Neural progenitor cell (in vitro differentiated cells): ENCODE data around the gene SPTBN2.

Experiments used
- EZH2 ChIP-seq: fragments of 200-600 bp; sonication (generic); IDR thresholded peaks from 2 replicates; pipeline ENCODE4 v1.6.1; 2017; ENCODE audit warnings: antibody characterized with exemption, mild to moderate bottlenecking, moderate library complexity
- TF ChIP-seq, protein P1 (sequence below): fragments of 200-600 bp; sonication (generic); IDR thresholded peaks from 2 replicates; pipeline ENCODE4 v1.5.1; 2017; ENCODE audit warnings: antibody characterized with exemption, mild to moderate bottlenecking

DNA sequence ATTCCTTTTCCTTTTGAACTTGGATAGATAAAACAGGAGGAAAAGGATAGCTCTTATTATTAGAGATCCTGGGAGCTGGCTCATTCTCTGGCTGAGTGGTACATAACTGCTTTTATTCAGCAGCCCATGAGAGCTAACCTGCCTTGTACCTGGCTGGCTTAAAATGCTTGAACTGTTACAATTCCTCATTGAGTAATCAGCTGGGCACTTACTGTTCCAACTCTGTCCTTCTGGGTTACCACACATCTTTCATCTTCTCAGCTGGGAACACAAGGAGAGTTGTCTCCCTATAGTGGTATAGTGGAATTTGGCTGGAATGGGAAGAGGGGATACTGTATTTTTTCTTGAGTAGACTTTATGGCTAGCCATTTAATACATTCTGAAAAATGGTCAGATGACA, 39.8 kb upstream of the SPTBN2 start:
- TF ChIP-seq, protein P1, sequence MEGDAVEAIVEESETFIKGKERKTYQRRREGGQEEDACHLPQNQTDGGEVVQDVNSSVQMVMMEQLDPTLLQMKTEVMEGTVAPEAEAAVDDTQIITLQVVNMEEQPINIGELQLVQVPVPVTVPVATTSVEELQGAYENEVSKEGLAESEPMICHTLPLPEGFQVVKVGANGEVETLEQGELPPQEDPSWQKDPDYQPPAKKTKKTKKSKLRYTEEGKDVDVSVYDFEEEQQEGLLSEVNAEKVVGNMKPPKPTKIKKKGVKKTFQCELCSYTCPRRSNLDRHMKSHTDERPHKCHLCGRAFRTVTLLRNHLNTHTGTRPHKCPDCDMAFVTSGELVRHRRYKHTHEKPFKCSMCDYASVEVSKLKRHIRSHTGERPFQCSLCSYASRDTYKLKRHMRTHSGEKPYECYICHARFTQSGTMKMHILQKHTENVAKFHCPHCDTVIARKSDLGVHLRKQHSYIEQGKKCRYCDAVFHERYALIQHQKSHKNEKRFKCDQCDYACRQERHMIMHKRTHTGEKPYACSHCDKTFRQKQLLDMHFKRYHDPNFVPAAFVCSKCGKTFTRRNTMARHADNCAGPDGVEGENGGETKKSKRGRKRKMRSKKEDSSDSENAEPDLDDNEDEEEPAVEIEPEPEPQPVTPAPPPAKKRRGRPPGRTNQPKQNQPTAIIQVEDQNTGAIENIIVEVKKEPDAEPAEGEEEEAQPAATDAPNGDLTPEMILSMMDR: no peak
- TF ChIP-seq EZH2: no peak
